ENCODE measurements around the gene FUT8.
A peak's percentile ranks its signal among the peaks of the same experiment; 100 is the strongest.
"Not testable (repeated sequence)": the region's sequence is repeated elsewhere in the genome, so short reads cannot be mapped to it uniquely, and the experiment has no call there.

The FUT8 gene

GRCh38 chr14:65627315-65627714 is 214.8 kb downstream of the FUT8 start:
- DNase-seq: no peak

- DNase-seq: no peak
Measured at GRCh38 chr14:65628664-65629063, 216.1 kb downstream of the FUT8 start.

DNA sequence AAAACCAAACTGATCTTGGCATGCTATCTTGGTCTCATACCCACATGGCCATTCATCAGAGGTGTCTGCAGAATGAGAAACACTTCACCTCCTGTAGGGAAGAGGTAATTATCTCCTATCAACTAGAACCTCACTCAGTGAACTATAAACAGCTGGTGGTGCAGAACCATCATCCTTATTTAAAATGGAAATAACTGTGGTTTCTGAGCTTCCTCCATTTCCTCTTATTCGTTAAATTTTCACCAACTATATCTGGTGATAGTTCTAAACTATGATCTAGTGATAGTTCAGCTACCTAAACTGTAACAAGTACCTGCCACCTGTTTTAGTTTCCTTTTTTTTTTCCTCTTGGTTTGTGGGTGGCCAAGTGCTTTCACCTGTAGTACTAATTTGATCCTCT is 218.5 kb downstream of the FUT8 start:
- no peak for DNase-seq

GRCh38 chr14:65632487-65632886 is 220.0 kb downstream of the FUT8 start:
- DNase-seq: no peak

DNA sequence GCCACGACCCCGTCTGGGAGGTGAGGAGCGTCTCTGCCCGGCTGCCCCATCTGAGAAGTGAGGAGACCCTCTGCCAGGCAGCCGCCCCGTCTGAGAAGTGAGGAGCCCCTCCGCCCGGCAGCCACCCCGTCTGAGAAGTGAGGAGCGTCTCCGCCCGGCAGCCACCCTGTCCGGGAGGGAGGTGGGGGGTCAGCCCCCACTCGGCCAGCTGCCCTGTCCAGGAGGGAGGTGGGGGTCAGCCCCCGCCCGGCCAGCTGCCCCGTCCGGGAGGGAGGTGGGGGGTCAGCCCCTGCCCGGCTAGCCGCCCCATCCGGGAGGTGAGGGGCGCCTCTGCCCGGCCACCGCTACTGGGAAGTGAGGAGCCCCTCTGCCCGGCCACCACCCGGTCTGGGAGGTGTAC is 221.1 kb downstream of the FUT8 start:
- not testable (repeated sequence) for DNase-seq

GRCh38 chr14:65637780-65638179 is 225.2 kb downstream of the FUT8 start:
- DNase-seq: peak; percentile 1

DNA sequence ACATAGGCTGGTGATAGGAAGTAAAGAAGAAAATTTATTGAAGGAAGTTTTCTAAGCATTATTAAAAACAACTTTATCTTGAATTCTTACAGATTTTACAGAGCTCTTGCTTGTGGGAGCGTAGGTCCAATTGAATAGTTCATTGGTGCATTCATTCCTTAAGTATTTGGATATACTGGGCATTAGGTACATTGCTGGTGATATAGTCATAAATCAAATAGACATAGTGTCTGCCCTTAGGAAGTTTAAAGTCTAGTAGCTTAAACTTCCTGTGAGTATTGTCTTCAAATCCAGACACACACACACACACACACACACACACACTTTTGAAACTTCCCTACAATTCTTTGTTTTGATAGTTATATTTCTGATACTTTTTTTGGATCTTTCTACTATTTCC is 226.7 kb downstream of the FUT8 start:
- DNase-seq: peak; percentile 3

DNA sequence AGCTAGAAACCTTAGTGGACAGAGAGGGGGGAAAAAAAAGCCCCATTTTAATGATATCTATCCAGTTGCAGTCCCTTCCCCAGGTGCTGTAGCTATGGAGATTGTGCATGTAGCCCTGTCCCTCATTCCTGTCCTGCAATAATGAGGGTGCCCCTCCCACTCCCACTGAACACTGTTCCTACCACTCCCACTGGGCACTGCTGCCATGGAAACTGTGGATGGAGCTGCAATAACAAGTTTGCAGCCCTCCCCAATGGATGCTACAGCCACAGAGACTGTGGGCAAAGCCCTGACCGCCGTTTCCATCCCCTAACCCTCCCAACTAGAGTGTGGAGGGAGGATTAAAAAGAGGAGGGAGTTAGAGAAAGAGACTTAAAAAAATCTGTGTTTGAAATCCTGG is 238.3 kb downstream of the FUT8 start:
- no peak for DNase-seq

DNA sequence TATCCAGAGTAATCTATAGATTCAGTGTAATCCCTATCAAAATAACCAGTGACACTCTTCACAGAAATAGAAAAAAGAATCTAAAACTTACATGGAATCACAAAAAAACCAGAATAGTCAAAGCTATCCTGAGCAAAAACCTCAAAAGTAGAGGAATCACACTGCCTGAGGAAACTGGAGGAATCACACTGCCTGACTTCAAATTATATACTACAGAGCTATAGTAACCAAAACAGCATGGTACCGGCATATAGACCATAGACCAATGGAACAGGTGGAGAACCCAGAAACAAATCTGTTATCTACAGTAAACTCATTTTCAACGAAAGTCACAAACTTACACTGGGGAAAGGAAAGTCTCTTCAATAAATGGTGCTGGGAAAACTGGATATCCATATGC is 244.0 kb downstream of the FUT8 start:
- no peak for DNase-seq

DNA sequence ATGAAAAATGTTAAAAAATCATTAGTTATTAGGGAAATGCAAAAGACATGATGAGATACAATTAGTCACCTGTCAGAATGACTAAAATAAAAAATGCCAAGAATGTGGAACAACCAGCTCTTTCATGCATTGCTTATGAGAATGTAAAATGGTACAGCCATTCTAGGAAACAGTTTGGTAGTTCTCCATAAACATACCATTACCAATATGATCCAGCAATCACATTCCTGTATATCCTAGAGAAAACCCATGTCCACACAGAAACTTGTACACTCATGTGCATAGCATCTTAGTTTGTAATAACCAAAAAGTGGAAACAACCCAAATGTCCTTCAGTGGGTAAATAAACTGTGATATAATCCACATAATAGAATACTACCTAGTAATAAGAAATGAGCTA is 245.7 kb downstream of the FUT8 start:
- peak; percentile 56 for DNase-seq

- no peak for DNase-seq
Measured at GRCh38 chr14:65661865-65662264, 249.3 kb downstream of the FUT8 start.

GRCh38 chr14:65664436-65664835 is 251.9 kb downstream of the FUT8 start:
- no peak for DNase-seq

GRCh38 chr14:65676361-65677014 is 264.0 kb downstream of the FUT8 start:
- no peak for DNase-seq

DNA sequence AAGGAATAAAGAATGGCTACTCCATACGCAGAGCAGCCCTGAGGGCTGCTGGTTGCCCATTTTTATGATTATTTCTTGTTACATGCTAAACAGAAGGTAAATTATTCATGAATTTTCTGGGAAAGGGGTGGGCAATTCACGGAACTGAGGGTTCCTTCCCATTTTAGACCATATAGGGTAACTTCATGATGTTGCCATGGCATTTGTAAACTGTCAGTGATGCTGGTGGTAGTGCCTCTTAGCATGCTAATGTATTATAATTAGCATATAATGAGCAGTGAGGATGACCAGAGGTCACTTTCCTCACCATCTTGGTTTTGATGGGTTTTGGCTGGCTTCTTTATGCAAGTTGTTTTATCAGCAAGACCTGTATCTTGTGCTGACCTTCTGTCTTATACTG is 273.0 kb downstream of the FUT8 start:
- no peak for DNase-seq

- DNase-seq: no peak
Measured at GRCh38 chr14:65686761-65687160, 274.2 kb downstream of the FUT8 start.

DNA sequence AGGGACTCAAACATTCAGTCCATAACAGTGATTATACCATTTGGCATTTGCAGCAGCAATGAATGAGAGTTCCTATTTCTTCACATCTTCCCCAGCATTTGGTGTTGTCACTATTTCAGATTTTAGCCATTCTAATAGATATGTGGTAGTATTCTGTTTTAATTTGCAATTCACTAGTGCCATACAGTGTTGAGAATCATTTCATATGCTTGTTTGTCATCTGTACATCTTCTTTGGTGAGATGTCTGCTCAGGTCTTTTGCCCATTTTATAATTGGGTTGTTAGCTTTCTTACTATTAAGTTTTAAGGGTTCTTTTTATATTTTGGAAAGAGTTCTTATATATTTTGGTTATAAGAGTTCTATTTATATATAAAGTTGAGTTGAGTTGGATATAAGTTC is 276.5 kb downstream of the FUT8 start:
- no peak for DNase-seq

- not testable (repeated sequence) for DNase-seq
Measured at GRCh38 chr14:65692566-65692965, 280.0 kb downstream of the FUT8 start.

DNA sequence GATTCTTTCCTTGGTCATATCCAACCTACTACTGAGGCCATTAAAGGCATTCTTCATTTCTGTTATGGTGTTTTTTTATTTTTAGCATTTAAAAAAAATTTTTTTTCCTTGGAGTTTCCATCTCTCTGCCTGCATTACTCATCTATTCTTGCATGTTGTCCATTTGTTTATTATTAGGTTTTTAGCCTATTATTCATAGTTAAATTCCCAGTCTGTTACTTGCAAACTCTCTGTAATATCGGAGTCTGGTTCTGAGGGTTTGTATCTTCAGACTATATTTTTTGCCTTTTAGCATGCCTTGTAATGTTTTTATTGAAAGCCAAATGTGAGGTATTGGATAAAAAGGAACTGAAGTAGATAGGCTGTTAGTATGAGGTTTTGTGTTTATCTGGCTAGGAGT is 284.3 kb downstream of the FUT8 start:
- peak; percentile 31 for DNase-seq

- DNase-seq: no peak
Measured at GRCh38 chr14:65703521-65703920, 291.0 kb downstream of the FUT8 start.

DNA sequence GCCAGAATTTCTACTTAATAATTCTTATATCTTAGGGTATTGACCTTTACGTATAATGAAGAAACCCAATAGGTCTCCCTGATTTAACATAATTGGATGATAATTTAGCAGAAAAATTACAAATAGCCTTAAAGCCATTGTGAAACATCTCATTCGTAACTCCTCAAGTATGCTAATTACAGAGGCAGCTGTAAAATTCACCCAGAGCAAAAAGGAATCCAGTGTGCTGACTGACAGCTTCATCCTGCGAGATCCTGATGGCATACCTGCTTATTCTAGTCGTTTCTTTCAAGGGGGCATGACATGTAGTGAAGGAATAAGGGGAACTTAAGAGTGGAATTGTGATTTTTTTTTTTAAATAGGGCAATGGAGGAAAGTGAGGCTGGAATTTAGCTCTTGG is 291.5 kb downstream of the FUT8 start:
- DNase-seq: peak; percentile 35

GRCh38 chr14:65704437-65704836 is 291.9 kb downstream of the FUT8 start:
- peak; percentile 33 for DNase-seq

DNA sequence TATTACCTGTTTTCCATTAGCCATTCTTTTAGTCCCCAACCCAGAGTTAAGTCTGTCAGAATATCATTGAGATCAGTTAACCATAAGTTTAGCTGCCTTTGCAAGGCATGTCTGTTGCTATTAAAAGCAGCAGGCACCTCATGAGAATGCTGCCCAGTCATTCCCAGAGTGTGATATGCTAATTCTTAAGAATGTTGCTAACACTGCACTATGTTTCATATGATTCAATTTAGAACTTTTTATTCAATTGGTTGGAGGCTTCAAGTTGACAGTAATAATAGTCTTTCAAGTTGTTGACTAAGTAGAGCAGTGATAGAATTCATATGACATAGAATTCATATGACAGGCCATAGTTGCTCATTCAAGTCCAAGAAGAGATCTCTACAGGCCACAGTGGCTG is 292.3 kb downstream of the FUT8 start:
- no peak for DNase-seq

GRCh38 chr14:65709576-65709975 is 297.0 kb downstream of the FUT8 start:
- no peak for DNase-seq

- not testable (repeated sequence) for DNase-seq
Measured at GRCh38 chr14:65716813-65717212, 304.3 kb downstream of the FUT8 start.

GRCh38 chr14:65717384-65717915 is 304.9 kb downstream of the FUT8 start:
- DNase-seq: not testable (repeated sequence)
